GM19467 (cell line): ENCODE measurements around the gene SMU1.
"Not testable (repeated sequence)": the region's sequence is repeated elsewhere in the genome, so short reads cannot be mapped to it uniquely, and the experiment has no call there.

ENCODE experiments used
- ATAC-seq: cut with Tn5 transposase; IDR thresholded peaks from one replicate; pipeline ENCODE4 v1.9.1; 2021; ENCODE audit warnings: mild to moderate bottlenecking, moderate library complexity; ENCODE audit not compliant: unreplicated experiment

SMU1 gene

DNA sequence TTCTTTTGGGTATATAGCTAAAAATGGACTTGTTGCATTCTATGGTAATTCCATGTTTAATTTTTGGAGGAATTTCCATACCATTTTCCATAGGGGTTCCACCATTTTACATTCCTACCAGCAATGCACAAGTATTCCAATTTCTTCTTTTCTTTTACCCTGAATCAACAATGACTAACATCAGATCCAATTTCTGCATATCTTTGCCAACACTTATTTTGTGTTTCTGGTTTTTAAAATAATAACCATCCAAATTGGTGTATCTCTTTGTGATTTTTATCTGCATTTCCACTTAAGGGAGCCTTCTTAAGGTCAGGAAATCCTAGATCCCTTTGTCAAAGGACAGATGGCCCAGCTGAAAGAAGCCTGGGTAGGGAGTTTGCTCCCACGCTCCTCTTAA, 29.5 kb upstream of the SMU1 start:
- ATAC-seq = no peak

DNA sequence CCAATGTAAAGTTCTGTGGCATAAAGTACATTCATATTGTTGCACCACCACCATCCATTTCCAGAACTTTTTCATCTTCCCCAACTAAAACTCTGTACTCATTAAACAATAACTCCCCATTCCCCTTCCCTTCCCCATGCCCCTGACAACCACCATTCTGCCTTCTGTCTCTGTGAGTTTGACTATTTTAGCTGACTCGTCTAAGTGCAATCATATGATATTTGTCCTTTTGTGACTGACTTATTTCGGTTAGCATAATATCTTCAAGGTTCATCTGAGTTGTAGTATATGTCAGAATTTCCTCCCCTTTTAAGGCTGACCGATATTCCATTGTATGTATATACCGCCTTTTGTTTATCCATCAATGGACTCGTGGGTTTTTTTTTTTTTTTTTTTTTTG, 29.0 kb upstream of the SMU1 start:
- ATAC-seq = no peak

DNA sequence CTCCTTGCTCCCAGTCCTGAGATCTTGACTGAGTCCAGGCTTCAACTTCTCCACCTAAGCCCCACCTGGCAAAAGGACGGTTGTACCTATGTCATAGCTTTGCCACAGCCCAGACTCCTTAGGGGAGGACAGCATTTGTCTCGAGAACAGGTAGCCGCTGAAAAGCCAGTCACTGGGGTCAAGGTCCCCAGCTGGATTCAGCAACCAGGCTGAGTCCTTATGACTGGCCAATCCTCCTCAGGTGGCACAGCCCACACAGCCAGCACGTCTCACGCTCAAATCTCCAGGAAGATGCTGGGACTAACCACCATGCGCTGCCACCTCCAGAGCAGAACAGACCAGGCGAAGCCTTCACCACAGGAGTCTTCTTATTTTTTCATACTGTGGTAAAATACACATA, 27.9 kb upstream of the SMU1 start:
- no peak for ATAC-seq

- ATAC-seq = no peak
Measured at GRCh38 chr9:33103501-33104281, 27.2 kb upstream of the SMU1 start.

DNA sequence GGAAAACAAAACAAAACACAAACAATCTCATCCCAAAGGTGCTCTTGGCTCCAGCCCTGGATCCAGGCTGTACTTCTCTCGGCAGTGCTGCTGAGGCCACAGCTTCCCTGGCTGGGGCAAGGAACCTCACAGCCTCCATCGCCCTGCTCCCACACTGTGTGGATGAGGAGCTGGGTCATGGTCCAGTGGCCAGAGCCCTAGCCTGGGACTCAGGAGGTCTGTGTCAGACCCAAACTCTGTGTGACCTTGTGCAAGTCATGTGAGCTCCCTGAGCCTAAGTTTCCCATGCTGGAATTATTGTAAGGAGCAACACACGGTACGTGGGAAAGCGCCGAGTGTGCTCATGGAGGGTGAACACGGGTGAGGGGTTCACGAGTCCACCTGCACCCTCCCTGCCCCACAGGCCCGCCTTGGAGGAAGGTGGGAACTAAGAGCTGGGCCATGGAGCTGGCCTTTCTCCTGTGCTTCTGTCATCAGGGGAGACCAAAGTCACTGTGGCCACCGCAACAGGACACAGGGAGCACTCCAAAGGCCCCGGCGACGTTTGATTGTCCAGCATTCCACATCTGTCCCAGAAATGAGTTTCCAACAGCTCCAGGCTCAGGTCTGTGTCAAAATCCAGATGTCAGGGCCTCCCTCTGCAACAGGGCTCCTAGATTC, 26.2 kb upstream of the SMU1 start:
- ATAC-seq = no peak

DNA sequence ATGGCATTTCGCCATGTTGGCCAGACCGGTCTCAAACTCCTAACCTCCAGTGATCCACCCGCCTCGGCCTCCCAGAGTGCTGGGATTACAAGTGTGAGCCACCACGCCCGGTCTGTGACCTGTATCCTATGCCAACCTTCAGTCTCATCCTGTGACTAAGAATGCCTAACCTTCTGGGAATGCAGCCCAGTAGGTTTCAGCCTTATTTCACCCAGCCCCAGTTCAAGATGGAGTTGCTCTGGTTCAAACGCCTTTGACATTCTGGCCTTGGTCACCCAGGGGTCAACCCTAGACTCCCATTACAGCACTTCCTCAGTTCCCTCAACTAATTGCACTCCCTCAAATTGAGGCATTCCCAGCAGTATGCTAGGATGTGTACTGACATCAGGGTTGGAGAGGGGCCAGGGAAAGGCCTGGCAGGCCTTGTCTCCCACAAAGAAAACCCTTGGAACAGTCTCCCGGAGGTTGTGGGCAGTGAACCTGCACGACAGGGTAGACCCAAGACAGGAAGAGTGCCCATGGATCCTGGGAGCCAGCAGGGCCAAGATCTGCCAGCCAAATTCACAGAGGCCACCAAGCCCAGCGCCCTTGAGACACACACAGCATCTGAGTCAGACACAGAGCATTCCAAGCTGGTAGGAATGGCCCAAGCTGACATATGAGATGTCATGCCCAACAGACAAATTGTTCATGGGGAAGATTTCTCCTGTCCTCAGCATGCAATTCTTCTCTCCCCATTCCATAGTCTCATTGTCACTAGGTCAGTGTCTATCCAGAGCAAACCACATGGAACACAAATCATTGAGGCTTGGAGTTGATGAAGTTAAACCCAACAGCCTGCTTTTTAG, 24.9 kb upstream of the SMU1 start:
- ATAC-seq = no peak

DNA sequence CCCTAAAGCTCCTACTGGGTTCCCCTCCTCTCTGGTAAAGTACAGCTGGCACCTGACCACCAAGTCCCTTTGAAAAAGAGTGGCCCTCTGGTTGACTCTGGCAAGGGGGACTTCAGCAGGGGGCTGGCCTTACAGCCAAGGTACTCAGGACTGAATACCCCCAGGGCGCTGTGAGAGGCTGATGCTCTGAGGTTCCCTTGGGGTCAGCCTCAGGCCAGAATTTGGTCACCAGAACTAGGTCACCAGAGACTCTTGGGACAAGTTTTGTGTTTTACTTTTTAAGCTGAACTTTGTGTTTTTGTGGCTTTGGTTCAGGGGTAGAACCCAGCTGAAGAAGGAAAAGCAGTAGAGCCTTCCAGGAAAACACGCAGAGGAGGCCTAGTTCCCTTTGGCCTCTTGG, 23.3 kb upstream of the SMU1 start:
- ATAC-seq = no peak

- ATAC-seq = no peak
Measured at GRCh38 chr9:33097192-33097591, 20.7 kb upstream of the SMU1 start.

DNA sequence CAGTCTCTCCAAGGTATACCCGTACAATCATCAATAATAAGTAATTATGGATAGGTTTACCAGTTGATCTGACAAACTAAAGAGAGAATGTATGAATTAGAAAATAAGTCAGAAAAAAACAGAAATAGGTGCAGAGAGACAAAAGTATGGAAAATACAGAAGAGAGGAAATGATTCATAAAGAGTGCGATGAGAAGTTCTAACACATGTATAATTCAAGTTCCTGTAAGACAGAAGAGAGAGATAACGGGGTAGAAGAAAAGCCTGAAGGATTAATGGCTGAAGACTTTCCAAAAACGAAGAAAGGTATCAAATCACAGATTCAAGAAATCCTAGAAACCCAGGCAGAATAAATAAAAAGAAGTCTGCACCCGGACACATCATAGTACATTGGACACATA, 16.2 kb upstream of the SMU1 start:
- no peak for ATAC-seq

DNA sequence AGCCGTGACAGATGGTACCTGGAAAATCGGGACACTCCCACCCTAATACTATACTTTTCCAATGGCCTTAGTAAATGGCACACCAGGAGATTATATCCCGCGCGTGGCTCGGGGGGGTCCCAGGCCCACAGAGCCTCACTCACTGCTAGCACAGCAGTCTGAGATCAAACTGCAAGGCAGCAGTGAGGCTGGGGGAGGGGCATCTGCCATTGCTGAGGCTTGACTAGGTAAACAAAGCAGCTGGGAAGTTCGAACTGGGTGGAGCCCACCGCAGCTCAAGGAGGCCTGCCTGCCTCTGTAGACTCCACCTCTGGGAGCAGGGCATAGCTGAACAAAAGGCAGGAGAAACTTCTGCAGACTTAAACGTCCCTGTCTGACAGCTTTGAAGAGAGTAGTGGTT, 9.2 kb upstream of the SMU1 start:
- not testable (repeated sequence) for ATAC-seq

DNA sequence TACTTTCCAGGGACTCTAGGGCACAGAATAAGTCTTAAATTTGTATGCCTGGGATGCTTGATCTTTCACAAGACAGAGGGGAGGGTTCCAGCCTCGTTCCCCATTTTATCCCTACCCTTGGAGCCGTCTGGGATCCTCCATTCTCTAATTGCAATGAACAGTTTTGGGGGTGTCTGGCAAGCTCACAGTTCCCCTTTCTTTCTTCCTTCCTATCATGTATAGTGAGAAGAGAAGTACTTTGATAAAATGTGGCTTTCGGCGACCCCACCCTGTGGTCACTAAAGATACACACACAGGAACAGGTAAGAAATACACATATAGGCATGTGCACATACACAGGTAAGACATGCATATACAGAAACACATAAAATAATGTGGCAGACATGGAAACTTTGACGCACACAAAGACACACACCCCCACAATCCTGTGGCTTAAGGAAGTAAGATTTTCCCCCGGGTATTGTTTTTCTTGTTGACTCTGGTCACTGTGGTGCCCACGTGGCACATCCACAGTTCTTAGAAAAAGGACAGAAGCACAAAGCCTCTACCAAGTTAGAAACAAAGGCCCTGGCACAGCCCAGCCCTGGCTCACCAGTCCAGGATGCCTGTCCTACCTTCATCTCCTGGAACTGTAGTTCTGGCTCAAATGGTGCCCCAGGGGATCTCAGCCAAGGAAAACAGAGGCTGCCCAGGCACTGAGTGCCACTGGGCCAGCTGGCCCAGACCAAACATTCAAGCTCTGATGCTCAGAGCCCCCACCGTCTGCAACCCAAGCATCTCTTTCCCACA, 6.3 kb upstream of the SMU1 start:
- no peak for ATAC-seq

DNA sequence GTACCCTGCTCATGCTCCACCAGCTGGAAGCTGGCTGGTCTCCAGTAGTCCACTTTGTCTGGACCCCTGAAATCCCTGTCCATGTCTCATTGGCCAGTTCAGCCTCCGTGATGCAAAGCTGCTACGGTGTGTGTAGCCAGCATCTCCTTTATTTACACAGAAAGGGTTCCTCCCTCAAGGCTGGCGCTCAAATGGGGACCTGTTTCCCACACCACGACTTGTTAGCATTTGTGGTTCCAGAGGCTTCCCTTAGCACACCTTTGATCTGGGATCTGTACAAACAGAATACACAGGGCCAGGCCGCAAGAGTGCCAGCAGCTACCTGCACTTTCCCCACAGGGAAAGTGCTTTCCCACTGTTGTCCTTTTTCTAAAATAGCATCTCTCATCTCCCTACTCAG, 5.7 kb upstream of the SMU1 start:
- no peak for ATAC-seq

DNA sequence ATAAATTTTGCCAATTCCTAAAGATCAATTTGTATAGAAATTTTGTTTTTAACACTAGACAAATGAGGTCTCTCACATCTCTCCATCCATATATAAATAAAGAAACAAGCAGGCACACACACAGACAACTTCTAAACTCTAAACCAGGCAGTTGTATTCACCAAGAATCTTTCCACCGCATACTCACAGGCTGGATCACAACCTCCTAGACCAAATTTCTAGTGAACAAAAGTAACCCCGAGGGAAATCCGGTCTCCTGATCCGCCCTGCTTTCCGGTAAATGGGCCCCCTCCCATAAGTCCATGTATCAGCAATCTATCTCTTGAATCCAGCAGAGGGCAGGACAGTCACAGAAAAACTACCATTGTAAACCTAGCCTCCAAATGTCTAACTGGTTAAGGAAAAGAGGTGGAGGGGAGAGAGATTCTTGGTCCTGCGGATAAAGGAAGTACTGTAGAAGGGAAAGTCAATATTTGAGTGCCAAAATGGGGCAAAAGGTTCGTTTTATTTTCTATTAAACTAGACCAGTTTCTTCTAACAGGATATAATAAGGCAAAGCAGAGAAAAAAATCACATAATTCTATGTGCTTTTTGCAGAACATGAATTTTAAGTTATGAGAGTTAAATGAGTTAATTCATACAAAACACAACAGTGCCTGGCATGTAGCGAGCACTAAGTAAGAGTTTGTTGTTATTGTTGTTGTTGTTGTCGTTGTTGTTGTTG, 4.8 kb upstream of the SMU1 start:
- no peak for ATAC-seq

DNA sequence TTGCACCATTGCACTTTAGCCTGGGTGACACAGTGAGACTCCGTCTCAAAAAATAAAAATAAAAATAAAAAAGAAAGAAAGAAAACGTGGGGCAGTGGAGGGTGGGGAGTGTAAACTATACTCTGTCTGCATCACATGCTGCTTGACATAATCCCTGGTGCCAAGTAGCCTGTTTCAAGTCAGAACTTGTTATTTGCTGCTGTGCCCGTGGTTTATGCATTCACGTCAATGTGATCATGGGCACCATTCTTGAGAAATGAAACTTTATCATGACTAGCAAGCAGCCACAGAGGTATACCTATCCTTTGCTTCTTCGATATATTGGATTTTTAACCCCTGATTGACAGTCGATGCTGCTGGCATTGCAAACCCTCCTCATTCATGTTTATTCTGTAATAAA, 4.1 kb upstream of the SMU1 start:
- no peak for ATAC-seq

- no peak for ATAC-seq
Measured at GRCh38 chr9:33068991-33069390, 7.5 kb downstream of the SMU1 start.

DNA sequence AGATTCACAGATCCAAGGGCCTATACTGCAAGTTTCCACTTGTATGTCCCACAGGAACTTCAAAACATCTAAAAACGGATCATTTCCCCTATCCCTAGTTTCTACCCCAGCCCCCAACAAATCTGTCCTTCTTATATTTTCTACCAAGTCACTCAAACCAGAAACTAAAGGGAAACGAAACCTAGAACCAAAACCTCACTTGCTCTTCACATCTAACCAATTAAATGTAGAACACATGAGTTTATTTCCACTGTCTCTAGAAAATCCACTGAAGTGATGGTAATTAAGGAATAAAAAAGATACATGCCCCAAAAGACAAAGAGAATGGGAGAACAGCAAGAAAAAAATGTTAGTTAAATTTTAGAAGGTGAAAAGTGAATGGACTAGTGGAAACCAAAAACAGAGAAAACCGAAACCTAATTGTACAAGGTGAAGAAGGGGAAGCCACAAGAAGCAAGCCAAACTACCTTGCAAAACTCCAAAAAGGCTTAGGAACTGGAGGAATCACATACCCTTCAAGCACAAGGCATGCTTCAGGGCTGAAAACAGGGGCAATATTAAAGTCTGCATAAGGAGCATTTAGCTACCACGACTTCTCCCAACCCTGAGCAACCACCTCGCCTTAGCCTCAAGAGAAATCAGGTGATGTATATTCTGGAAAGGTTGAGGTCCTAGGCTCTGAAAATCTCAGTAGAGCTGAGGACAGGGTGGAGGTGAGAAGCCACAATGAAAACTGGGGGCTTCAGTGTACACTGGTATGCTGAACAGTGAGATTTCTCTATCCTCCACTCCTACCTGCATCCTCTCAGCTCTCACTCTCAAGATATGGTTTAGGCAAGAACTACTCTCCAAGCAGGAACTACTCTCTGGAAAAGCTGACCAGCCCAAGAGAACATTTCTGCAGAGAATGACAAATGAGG, 11.1 kb downstream of the SMU1 start:
- peak; percentile 59 for ATAC-seq

GRCh38 chr9:33051144-33051543, 25.3 kb downstream of the SMU1 start:
- no peak for ATAC-seq

GRCh38 chr9:33049680-33050361, 26.7 kb downstream of the SMU1 start:
- peak; percentile 49 for ATAC-seq

DNA sequence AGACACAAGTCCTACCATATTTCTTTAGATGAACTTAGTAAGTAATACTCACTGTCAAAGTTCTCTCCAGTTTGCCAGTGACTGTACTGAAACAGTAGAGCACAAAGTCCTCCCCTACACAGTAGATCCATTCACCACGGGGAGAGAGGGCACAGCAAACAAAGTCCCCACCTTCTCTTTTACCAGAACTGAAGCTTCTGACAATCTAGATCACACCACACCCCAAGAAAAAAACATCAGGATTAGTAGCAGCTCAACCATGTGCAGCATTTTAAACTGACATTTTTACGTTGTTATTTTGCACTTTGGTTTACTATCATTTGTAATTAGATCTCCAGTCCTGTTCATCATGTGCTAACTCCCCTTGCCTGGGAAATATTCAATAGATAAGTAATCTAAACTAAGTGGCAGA, 28.4 kb downstream of the SMU1 start:
- ATAC-seq = no peak
